ENCODE results near the gene ABCA7.

The ABCA7 gene

GRCh38 chr19:1061987-1062386 is 22.1 kb downstream of the ABCA7 start:
- DNase-seq = peak; percentile 4
- no peak overlapping the region for H3K4me3 Mint-ChIP-seq
- H3K27ac Mint-ChIP-seq = no peak overlapping the region
- H3K27me3 Mint-ChIP-seq (ENCODE audit: low read depth, poor library complexity) = peaks cover 38% of the 10 kb centered on the region
- no peaks in the 10 kb centered on the region for H3K36me3 Mint-ChIP-seq (ENCODE audit: low read depth)
- TF ChIP-seq, protein P1, sequence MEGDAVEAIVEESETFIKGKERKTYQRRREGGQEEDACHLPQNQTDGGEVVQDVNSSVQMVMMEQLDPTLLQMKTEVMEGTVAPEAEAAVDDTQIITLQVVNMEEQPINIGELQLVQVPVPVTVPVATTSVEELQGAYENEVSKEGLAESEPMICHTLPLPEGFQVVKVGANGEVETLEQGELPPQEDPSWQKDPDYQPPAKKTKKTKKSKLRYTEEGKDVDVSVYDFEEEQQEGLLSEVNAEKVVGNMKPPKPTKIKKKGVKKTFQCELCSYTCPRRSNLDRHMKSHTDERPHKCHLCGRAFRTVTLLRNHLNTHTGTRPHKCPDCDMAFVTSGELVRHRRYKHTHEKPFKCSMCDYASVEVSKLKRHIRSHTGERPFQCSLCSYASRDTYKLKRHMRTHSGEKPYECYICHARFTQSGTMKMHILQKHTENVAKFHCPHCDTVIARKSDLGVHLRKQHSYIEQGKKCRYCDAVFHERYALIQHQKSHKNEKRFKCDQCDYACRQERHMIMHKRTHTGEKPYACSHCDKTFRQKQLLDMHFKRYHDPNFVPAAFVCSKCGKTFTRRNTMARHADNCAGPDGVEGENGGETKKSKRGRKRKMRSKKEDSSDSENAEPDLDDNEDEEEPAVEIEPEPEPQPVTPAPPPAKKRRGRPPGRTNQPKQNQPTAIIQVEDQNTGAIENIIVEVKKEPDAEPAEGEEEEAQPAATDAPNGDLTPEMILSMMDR (IDR thresholded peaks at IDR 0.05) = no peak
- H3K9me3 Mint-ChIP-seq = no peaks in the 10 kb centered on the region
- peaks cover 17% of the 10 kb centered on the region for H3K4me1 Mint-ChIP-seq

- Mint-ChIP-seq H3K27ac (no peak overlapping the region), H3K36me3 (ENCODE audit: low read depth) (no peaks in the 10 kb centered on the region), H3K27me3 (ENCODE audit: low read depth, poor library complexity) (peaks cover 41% of the 10 kb centered on the region), H3K4me3 (no peak overlapping the region), H3K9me3 (no peaks in the 10 kb centered on the region), H3K4me1 (peaks cover 17% of the 10 kb centered on the region)
- DNase-seq = peak; percentile 25
- TF ChIP-seq, protein P1 (IDR thresholded peaks at IDR 0.05) = no peak
Observed at GRCh38 chr19:1062387-1063029, 22.6 kb downstream of the ABCA7 start.

- no peaks in the 10 kb centered on the region for H3K36me3 Mint-ChIP-seq (ENCODE audit: low read depth)
- H3K9me3 Mint-ChIP-seq = no peaks in the 10 kb centered on the region
- peaks cover 17% of the 10 kb centered on the region for H3K4me1 Mint-ChIP-seq
- TF ChIP-seq, protein P1 (IDR thresholded peaks at IDR 0.05) = no peak
- H3K4me3 Mint-ChIP-seq = no peak overlapping the region
- H3K27me3 Mint-ChIP-seq (ENCODE audit: low read depth, poor library complexity) = peaks cover 49% of the 10 kb centered on the region
- peak; percentile 42 for DNase-seq
- H3K27ac Mint-ChIP-seq = no peak overlapping the region
Observed at GRCh38 chr19:1063030-1063908, 23.4 kb downstream of the ABCA7 start.

- Mint-ChIP-seq H3K4me1 (peaks cover 23% of the 10 kb centered on the region), H3K9me3 (no peaks in the 10 kb centered on the region), H3K27me3 (ENCODE audit: low read depth, poor library complexity) (peaks cover 57% of the 10 kb centered on the region), H3K4me3 (peak overlapping the region; percentile 20), H3K36me3 (ENCODE audit: low read depth) (no peaks in the 10 kb centered on the region), H3K27ac (no peak overlapping the region)
- TF ChIP-seq, protein P1 (IDR thresholded peaks at IDR 0.05) = no peak
- DNase-seq = peak; percentile 45
Observed at GRCh38 chr19:1063909-1064660, 24.2 kb downstream of the ABCA7 start.

GRCh38 chr19:1064661-1065605 is 25.0 kb downstream of the ABCA7 start:
- no peak overlapping the region for H3K27ac Mint-ChIP-seq
- peaks cover 23% of the 10 kb centered on the region for H3K4me1 Mint-ChIP-seq
- H3K4me3 Mint-ChIP-seq = peak overlapping the region; percentile 20

More at GRCh38 chr19:1064661-1065605, 25.0 kb downstream of the ABCA7 start:
- Mint-ChIP-seq H3K27me3 (ENCODE audit: low read depth, poor library complexity) (peaks cover 65% of the 10 kb centered on the region), H3K9me3 (no peaks in the 10 kb centered on the region), H3K36me3 (ENCODE audit: low read depth) (no peaks in the 10 kb centered on the region)
- TF ChIP-seq, protein P1 (IDR thresholded peaks at IDR 0.05) = peak; percentile 84
- DNase-seq = peak; percentile 86
